ENCODE results near the gene TMEM240. TPM values are rescaled to one million over a fixed set of nuclear protein-coding genes. Genes with fewer than 3 reads are reported as not detected.
"Not testable (repeated sequence)": the region's sequence is repeated elsewhere in the genome, so short reads cannot be mapped to it uniquely, and the experiment has no call there.

Gene TMEM240
- total and polyA plus RNA-seq, 2 donors (not counting 3 experiments of a cell fraction or from before 2014, with no cell fraction given), result 7.0 to 7.6 TPM

DNA sequence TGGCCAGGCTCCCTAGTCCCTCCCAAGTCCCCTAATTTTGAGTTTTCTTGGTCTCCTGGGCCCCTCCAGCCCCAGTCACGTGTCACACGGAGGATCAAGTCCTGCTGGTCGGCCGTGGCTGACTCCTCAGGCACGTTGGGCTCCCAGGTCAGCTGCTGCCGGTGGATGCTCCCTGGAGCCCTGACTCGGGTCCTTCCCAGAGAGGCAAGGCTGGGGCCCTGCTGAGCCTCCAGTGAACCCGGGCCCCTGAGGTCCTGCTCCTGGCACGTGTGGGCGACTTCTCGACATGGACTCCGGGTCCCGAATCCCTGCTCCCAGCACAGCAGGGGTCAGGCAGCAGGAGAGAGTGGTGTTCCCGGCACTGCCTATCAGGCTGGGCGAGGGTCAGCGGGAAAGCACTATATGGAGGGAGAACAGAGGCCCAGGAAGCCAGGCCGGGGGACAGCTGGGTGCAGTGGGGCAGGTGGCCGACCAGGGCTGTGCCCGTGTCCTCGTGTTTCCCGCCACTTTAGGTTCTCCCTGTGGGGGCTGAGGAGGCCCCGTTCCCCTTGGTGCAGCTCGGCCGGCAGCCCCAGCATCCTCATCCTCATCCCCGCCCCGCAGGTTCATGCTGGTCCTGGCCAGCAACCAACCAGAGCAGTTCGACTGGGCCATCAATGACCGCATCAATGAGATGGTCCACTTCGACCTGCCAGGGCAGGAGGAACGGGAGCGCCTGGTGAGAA is 13.2 kb downstream of the TMEM240 start:
- Histone ChIP-seq H2AFZ (ENCODE audit: low read depth, low read length) (no peak overlapping the region), H3K4me3 (replicated peaks in 1 of 3; ENCODE audit: insufficient read depth in 1 of 3, low read depth in 1 of 3, low read length in 3 of 3) (no peak overlapping the region), H3K9ac (replicated peaks; ENCODE audit: extremely low read depth, insufficient read depth, low read length) (no peak overlapping the region), H3K4me1 (ENCODE audit: control insufficient read depth, extremely low read depth, insufficient read depth, low read length) (no peaks in the 10 kb centered on the region), H3K79me2 (ENCODE audit: control insufficient read depth, insufficient read depth, low read length) (no peaks in the 10 kb centered on the region), H3K27me3 (ENCODE audit: control insufficient read depth in 2 of 2, insufficient read depth in 2 of 2, low read length in 2 of 2) (no peaks in the 10 kb centered on the region), H3K36me3 (ENCODE audit: control insufficient read depth in 2 of 2, extremely low read depth in 1 of 2, insufficient read depth in 2 of 2, low read length in 2 of 2) (peaks cover 7 to 23% of the 10 kb centered on the region in 2 experiments), H3K9me1 (replicated peaks; ENCODE audit: control insufficient read depth, extremely low read depth, insufficient read depth, low read length) (no peaks in the 10 kb centered on the region), H3K27ac (ENCODE audit: insufficient read depth, low read depth, low read length) (no peak overlapping the region), H3K4me2 (ENCODE audit: insufficient read depth, low read length) (no peak overlapping the region), H3K9me3 (replicated peaks; ENCODE audit: control insufficient read depth, insufficient read depth, low read length) (no peaks in the 10 kb centered on the region), H4K20me1 (replicated peaks; ENCODE audit: control insufficient read depth, extremely low read depth, insufficient read depth, low read length) (no peaks in the 10 kb centered on the region)
- intact Hi-C loops (cut with micrococcal nuclease), result no loop called here
- TF ChIP-seq, protein P1, sequence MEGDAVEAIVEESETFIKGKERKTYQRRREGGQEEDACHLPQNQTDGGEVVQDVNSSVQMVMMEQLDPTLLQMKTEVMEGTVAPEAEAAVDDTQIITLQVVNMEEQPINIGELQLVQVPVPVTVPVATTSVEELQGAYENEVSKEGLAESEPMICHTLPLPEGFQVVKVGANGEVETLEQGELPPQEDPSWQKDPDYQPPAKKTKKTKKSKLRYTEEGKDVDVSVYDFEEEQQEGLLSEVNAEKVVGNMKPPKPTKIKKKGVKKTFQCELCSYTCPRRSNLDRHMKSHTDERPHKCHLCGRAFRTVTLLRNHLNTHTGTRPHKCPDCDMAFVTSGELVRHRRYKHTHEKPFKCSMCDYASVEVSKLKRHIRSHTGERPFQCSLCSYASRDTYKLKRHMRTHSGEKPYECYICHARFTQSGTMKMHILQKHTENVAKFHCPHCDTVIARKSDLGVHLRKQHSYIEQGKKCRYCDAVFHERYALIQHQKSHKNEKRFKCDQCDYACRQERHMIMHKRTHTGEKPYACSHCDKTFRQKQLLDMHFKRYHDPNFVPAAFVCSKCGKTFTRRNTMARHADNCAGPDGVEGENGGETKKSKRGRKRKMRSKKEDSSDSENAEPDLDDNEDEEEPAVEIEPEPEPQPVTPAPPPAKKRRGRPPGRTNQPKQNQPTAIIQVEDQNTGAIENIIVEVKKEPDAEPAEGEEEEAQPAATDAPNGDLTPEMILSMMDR (IDR thresholded peaks at IDR 0.05; ENCODE audit: extremely low read depth in 1 of 2, insufficient read depth in 1 of 2, low read depth in 1 of 2, low read length in 2 of 2), result no peak
- TF ChIP-seq JUN (IDR thresholded peaks at IDR 0.05; ENCODE audit: borderline replicate concordance, insufficient read depth, insufficient read length, low read depth) (no peak), FOS (IDR thresholded peaks at IDR 0.05; ENCODE audit: borderline replicate concordance, insufficient read depth, low read length) (no peak), POLR2AphosphoS5 (IDR thresholded peaks at IDR 0.05; ENCODE audit: insufficient read depth, low read depth, low read length) (no peak), GATA2 (IDR thresholded peaks at IDR 0.05; ENCODE audit: insufficient read depth, insufficient read length, low read depth, low read length) (no peak), MYC (IDR thresholded peaks at IDR 0.05; ENCODE audit: low read depth, low read length) (no peak), EZH2 (IDR thresholded peaks at IDR 0.05; ENCODE audit: borderline replicate concordance, low read depth, low read length, severe bottlenecking) (no peak), POLR2A (IDR thresholded peaks at IDR 0.05; ENCODE audit: low read depth, low read length) (no peak)
- TF ChIP-seq, protein P2, sequence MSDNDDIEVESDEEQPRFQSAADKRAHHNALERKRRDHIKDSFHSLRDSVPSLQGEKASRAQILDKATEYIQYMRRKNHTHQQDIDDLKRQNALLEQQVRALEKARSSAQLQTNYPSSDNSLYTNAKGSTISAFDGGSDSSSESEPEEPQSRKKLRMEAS (IDR thresholded peaks at IDR 0.05; ENCODE audit: insufficient read depth, insufficient read length), result no peak
- dilution Hi-C loops (cut with MboI; ENCODE audit: extremely low pct_ligation_motif_present, low sequenced_read_pairs), result no loop called here
- no TSS peak for BruUV-seq (replicated peaks)
- ChIA-PET POLR2A (no interaction called here), CTCF (no interaction called here)
- no peak for FAIRE-seq
- DNase-seq (ENCODE audit: low read depth, low spot score), result no peak

DNA sequence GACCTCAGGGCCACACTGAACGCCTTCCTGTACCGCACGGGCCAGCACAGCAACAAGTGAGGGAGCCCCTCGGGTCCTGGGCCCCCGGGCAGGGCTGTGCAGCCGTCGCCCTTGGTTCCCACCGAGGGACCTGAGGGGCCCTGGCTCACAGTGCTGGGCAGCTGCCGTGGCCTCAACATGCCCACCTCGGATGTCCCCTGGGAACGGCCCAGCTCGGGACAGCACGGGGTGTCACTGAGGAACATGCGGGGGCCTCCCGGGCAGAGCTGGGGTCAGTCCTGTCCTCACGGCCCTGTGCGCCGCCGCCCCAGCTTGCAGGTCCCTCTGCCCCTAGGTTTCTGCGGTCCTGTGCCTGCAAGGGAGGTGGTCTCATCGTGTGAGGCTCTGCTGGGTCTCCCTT is 13.9 kb downstream of the TMEM240 start:
- H3K79me2 ChIP-seq (ENCODE audit: control insufficient read depth, insufficient read depth, low read length); H3K27me3 ChIP-seq (ENCODE audit: control insufficient read depth in 2 of 2, insufficient read depth in 2 of 2, low read length in 2 of 2); FAIRE-seq; BruUV-seq (replicated peaks); intact Hi-C loops (cut with micrococcal nuclease); H3K9me1 ChIP-seq (replicated peaks; ENCODE audit: control insufficient read depth, extremely low read depth, insufficient read depth, low read length); H3K4me2 ChIP-seq (ENCODE audit: insufficient read depth, low read length); POLR2A ChIA-PET; CTCF ChIA-PET; H4K20me1 ChIP-seq (replicated peaks; ENCODE audit: control insufficient read depth, extremely low read depth, insufficient read depth, low read length); H3K4me1 ChIP-seq (ENCODE audit: control insufficient read depth, extremely low read depth, insufficient read depth, low read length); H3K27ac ChIP-seq (ENCODE audit: insufficient read depth, low read depth, low read length); DNase-seq (ENCODE audit: low read depth, low spot score); H3K9ac ChIP-seq (replicated peaks; ENCODE audit: extremely low read depth, insufficient read depth, low read length); dilution Hi-C loops (cut with MboI; ENCODE audit: extremely low pct_ligation_motif_present, low sequenced_read_pairs); H3K4me3 ChIP-seq (replicated peaks in 1 of 3; ENCODE audit: insufficient read depth in 1 of 3, low read depth in 1 of 3, low read length in 3 of 3); H3K9me3 ChIP-seq (replicated peaks; ENCODE audit: control insufficient read depth, insufficient read depth, low read length); H2AFZ ChIP-seq (ENCODE audit: low read depth, low read length): not testable (repeated sequence)
- peaks cover 7 to 24% of the 10 kb centered on the region in 2 experiments for H3K36me3 ChIP-seq (ENCODE audit: control insufficient read depth in 2 of 2, extremely low read depth in 1 of 2, insufficient read depth in 2 of 2, low read length in 2 of 2)
